Keratinocyte (primary cell): ENCODE measurements around the gene DPP8. TPM values are rescaled to one million over a fixed set of nuclear protein-coding genes. Genes with fewer than 3 reads are reported as not detected.

ENCODE experiments used
- DNase-seq: peaks from one replicate; pipeline ENCODE4 v3.0.0-alpha.2; 2011; ENCODE audit warnings: low read depth, missing footprints, low spot score
- FAIRE-seq: peaks from 2 replicates; lab custom pipeline; 2011; peaks lifted over from hg19 to GRCh38; lab: Jason Lieb, UNC
- H2AFZ ChIP-seq: 2 replicates; pipeline ENCODE4 v1.6.0; 2012; ENCODE audit warnings: low read length, control low read depth, inconsistent platforms; ENCODE audit not compliant: control insufficient read depth
- H3K27ac ChIP-seq: 2 replicates; pipeline ENCODE4 v1.5.1; 2011; ENCODE audit warnings: low read length; ENCODE audit not compliant: control insufficient read depth, insufficient read depth
- H3K27me3 ChIP-seq: 3 replicates; pipeline ENCODE4 v1.6.0; 2011; ENCODE audit warnings: low read length; ENCODE audit not compliant: control insufficient read depth, insufficient read depth; ENCODE audit errors: extremely low read depth
- H3K36me3 ChIP-seq, 2 experiments: 2 replicates in 1 of 2; 3 replicates in 1 of 2; pipeline ENCODE4 v1.5.1; 2011; ENCODE audit warnings: low read length in 2 of 2, mild to moderate bottlenecking in 1 of 2; ENCODE audit not compliant: control insufficient read depth in 2 of 2, insufficient read depth in 2 of 2; ENCODE audit errors: extremely low read depth in 1 of 2
- H3K4me1 ChIP-seq: 3 replicates; pipeline ENCODE4 v1.5.1; 2011; ENCODE audit warnings: low read length; ENCODE audit not compliant: control insufficient read depth, insufficient read depth; ENCODE audit errors: extremely low read depth
- H3K4me2 ChIP-seq: 3 replicates; pipeline ENCODE4 v1.6.0; 2011; ENCODE audit warnings: low read depth, low read length; ENCODE audit not compliant: control insufficient read depth, insufficient read depth; ENCODE audit errors: extremely low read depth
- H3K4me3 ChIP-seq, 3 experiments: fragments of 200-600 bp in 1 of 3; sonication (generic) in 1 of 3; 2 replicates in 2 of 3; 3 replicates in 1 of 3; pipeline ENCODE4 v1.5.1; 2011 to 2016; ENCODE audit warnings: low read length in 3 of 3, mild to moderate bottlenecking in 3 of 3, control low read depth in 2 of 3, inconsistent platforms in 1 of 3, low read depth in 1 of 3, mixed read lengths in 1 of 3, mixed run types in 1 of 3, moderate library complexity in 1 of 3; ENCODE audit not compliant: control insufficient read depth in 2 of 3, insufficient read depth in 2 of 3; ENCODE audit errors: extremely low read depth in 1 of 3
- H3K79me2 ChIP-seq: 2 replicates; pipeline ENCODE4 v1.6.0; 2012; ENCODE audit warnings: low read length; ENCODE audit not compliant: control insufficient read depth, insufficient read depth
- H3K9ac ChIP-seq: 3 replicates; pipeline ENCODE4 v1.6.0; 2011; ENCODE audit warnings: low read length; ENCODE audit not compliant: control insufficient read depth, insufficient read depth; ENCODE audit errors: extremely low read depth
- H3K9me1 ChIP-seq: 3 replicates; pipeline ENCODE4 v1.6.0; 2011; ENCODE audit warnings: low read length; ENCODE audit not compliant: control insufficient read depth, insufficient read depth; ENCODE audit errors: extremely low read depth
- H3K9me3 ChIP-seq: 2 replicates; pipeline ENCODE4 v1.5.1; 2012; ENCODE audit warnings: low read depth, low read length; ENCODE audit not compliant: control insufficient read depth
- H4K20me1 ChIP-seq: 3 replicates; pipeline ENCODE4 v1.6.0; 2011; ENCODE audit warnings: low read length; ENCODE audit not compliant: control insufficient read depth, insufficient read depth; ENCODE audit errors: extremely low read depth
- EZH2 ChIP-seq: IDR thresholded peaks from one replicate; pipeline ENCODE4 v1.6.1; 2012; ENCODE audit warnings: inconsistent platforms, mild to moderate bottlenecking, low read length, moderate library complexity
- dilution Hi-C: fragments of 300-500 bp; cut with MboI; formaldehyde crosslinking; loops from one replicate; pipeline ENCODE4 v1.7.0; 2020; ENCODE audit warnings: low sequenced_read_pairs; ENCODE audit not compliant: extremely low pct_ligation_motif_present
- polyA plus RNA-seq, 5 experiments: library from polyadenylated mRNA; depleted of rRNA in 3 of 5; stranded (reverse) in 3 of 5; stranded (forward) in 1 of 5; unstranded in 1 of 5; fragments of >200 nt; gene quantifications; 1 replicate in 1 of 5; 2 replicates in 3 of 5; 3 replicates in 1 of 5; pipeline versions ENCODE4 v1.2.1 to v1.2.3, GENCODE V29; 2011 to 2012; ENCODE audit warnings: missing spikeins in 2 of 5, low read depth in 1 of 5, low replicate concordance in 1 of 5
- TF ChIP-seq, protein P1 (sequence below), 3 experiments: IDR thresholded peaks in 1 of 3; conservative IDR thresholded peaks in 1 of 3; optimal IDR thresholded peaks in 1 of 3; 2 replicates in 2 of 3; 3 replicates in 1 of 3; pipeline versions ENCODE3 to v1.5.1; 2011; ENCODE audit warnings: low read length in 3 of 3, mild to moderate bottlenecking in 3 of 3, moderate library complexity in 2 of 3, control low read depth in 1 of 3, inconsistent platforms in 1 of 3; ENCODE audit not compliant: insufficient read depth in 2 of 3; ENCODE audit errors: extremely low read depth in 1 of 3

Gene DPP8
- polyA plus RNA-seq, 1 donor (not counting 4 experiments of a cell fraction or from before 2014, with no cell fraction given): 21.6 TPM

DNA sequence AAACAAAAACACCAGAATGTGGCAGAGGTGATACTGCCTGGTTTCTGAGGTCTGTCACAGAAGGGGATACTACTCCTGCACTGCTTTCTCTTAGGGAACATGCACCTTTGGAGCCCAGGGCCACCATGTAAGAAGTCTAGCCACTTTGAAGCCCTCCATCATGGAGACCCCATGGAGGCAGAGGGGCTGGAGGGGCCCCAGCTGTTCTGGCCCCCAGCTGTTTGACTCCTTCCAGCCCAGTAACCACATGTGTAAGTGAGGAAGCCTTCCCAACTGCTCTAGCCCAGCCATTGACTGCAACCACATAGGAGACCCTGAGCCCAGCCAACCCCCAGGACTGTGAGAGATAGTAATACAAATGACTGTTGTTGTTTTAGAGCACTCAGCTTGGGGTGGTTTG is 85.8 kb downstream of the DPP8 start:
- Histone ChIP-seq H2AFZ (no peak overlapping the region), H3K9ac (no peak overlapping the region), H3K36me3 (no peaks in the 10 kb centered on the region), H3K79me2 (no peaks in the 10 kb centered on the region), H3K9me1 (no peaks in the 10 kb centered on the region), H4K20me1 (no peaks in the 10 kb centered on the region), H3K27ac (no peak overlapping the region), H3K4me3 (no peak overlapping the region), H3K27me3 (no peaks in the 10 kb centered on the region), H3K4me2 (no peak overlapping the region), H3K4me1 (peaks cover 9% of the 10 kb centered on the region), H3K9me3 (no peaks in the 10 kb centered on the region)
- TF ChIP-seq EZH2: no peak
- TF ChIP-seq, protein P1, sequence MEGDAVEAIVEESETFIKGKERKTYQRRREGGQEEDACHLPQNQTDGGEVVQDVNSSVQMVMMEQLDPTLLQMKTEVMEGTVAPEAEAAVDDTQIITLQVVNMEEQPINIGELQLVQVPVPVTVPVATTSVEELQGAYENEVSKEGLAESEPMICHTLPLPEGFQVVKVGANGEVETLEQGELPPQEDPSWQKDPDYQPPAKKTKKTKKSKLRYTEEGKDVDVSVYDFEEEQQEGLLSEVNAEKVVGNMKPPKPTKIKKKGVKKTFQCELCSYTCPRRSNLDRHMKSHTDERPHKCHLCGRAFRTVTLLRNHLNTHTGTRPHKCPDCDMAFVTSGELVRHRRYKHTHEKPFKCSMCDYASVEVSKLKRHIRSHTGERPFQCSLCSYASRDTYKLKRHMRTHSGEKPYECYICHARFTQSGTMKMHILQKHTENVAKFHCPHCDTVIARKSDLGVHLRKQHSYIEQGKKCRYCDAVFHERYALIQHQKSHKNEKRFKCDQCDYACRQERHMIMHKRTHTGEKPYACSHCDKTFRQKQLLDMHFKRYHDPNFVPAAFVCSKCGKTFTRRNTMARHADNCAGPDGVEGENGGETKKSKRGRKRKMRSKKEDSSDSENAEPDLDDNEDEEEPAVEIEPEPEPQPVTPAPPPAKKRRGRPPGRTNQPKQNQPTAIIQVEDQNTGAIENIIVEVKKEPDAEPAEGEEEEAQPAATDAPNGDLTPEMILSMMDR (optimal IDR thresholded peaks at IDR 0.05 in 1 of 3, IDR thresholded peaks at IDR 0.05 in 1 of 3, conservative IDR thresholded peaks at IDR 0.05 in 1 of 3; ENCODE audit: extremely low read depth in 1 of 3, insufficient read depth in 2 of 3, low read length in 3 of 3): no peak
- FAIRE-seq: no peak
- DNase-seq: no peak
- dilution Hi-C loops: no loop called here

DNA sequence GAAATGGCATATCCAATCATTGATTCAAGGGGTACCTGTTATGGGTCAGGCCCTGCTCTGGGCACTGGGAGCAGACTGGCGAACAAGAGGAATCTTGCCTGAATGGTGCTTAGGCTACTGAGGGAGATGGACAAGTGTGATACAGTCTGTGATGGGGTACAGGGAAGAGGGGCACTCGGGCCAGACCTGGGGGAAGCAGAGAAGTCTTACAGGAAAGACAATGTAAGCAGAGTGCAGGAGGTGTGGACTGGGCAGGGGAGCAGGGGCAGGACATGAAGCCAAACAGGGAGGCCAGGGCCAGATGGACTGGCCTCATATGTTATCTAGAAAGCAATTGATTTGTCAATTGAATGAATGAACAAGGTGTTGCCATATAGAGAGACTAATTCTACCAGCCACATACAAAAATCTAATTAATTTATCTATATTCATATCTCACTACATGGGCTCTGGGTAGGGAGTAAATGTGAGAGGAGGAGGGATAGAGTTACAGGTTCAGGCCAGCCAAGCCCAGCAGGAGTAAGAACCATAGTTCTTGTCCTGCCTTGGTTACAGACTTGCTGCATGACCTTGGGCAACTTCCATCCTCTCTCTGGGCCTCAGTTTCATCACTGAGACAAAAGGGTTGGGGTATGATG is 91.2 kb downstream of the DPP8 start:
- dilution Hi-C loops: no loop called here
- Histone ChIP-seq H3K9ac (no peak overlapping the region), H3K79me2 (no peaks in the 10 kb centered on the region), H3K4me3 (no peak overlapping the region), H3K4me1 (peaks cover 9% of the 10 kb centered on the region), H4K20me1 (no peaks in the 10 kb centered on the region), H3K4me2 (no peak overlapping the region), H2AFZ (no peak overlapping the region), H3K9me1 (no peaks in the 10 kb centered on the region), H3K27me3 (peaks cover 27% of the 10 kb centered on the region), H3K27ac (no peak overlapping the region), H3K9me3 (no peaks in the 10 kb centered on the region), H3K36me3 (no peaks in the 10 kb centered on the region)
- DNase-seq: no peak
- FAIRE-seq: no peak
- TF ChIP-seq, protein P1 (optimal IDR thresholded peaks at IDR 0.05 in 1 of 3, IDR thresholded peaks at IDR 0.05 in 1 of 3, conservative IDR thresholded peaks at IDR 0.05 in 1 of 3; ENCODE audit: extremely low read depth in 1 of 3, insufficient read depth in 2 of 3, low read length in 3 of 3): no peak
- no peak for TF ChIP-seq EZH2
